KMS-11 (cell line): ENCODE results near the gene CHRNB4.
"Not testable (repeated sequence)": the region's sequence is repeated elsewhere in the genome, so short reads cannot be mapped to it uniquely, and the experiment has no call there.

Experiments used
- H2AFZ ChIP-seq: fragments of 200-600 bp; sonication (generic); 2 replicates; pipeline ENCODE4 v1.6.1; 2016; ENCODE audit warnings: antibody characterized with exemption, mixed run types, low read depth
- H3K27ac ChIP-seq: fragments of 200-600 bp; sonication (generic); 2 replicates; pipeline ENCODE4 v1.6.1; 2016; ENCODE audit warnings: mild to moderate bottlenecking, mixed run types
- H3K27me3 ChIP-seq: fragments of 200-600 bp; sonication (generic); 2 replicates; pipeline ENCODE4 v1.6.1; 2017; ENCODE audit warnings: mild to moderate bottlenecking, low read depth, mixed run types, moderate library complexity; ENCODE audit not compliant: insufficient read depth
- H3K36me3 ChIP-seq: fragments of 200-600 bp; sonication (generic); 2 replicates; pipeline ENCODE4 v1.6.1; 2017; ENCODE audit warnings: mild to moderate bottlenecking, mixed run types; ENCODE audit not compliant: insufficient read depth
- H3K4me1 ChIP-seq: fragments of 200-600 bp; sonication (generic); 2 replicates; pipeline ENCODE4 v1.6.1; 2016; ENCODE audit warnings: mild to moderate bottlenecking, low read depth, mixed run types; ENCODE audit not compliant: poor library complexity, severe bottlenecking
- H3K4me2 ChIP-seq: fragments of 200-600 bp; sonication (generic); 2 replicates; pipeline ENCODE4 v1.7.0; 2016; ENCODE audit warnings: mild to moderate bottlenecking, mixed run types
- H3K4me3 ChIP-seq: fragments of 200-600 bp; sonication (generic); IDR thresholded peaks from 2 replicates; pipeline ENCODE4 v1.6.1; 2017; ENCODE audit warnings: low read depth, low read length, mixed read lengths; ENCODE audit not compliant: insufficient read depth
- H3K79me2 ChIP-seq: fragments of 200-600 bp; sonication (generic); 2 replicates; pipeline ENCODE4 v1.6.1; 2016; ENCODE audit warnings: low read depth, mixed run types; ENCODE audit not compliant: insufficient read depth
- H3K9ac ChIP-seq: fragments of 200-600 bp; sonication (generic); 2 replicates; pipeline ENCODE4 v1.6.1; 2016; ENCODE audit warnings: mild to moderate bottlenecking, mixed run types
- H4K20me1 ChIP-seq: fragments of 200-600 bp; sonication (generic); 2 replicates; pipeline ENCODE4 v1.6.1; 2016; ENCODE audit warnings: mild to moderate bottlenecking, mixed run types; ENCODE audit not compliant: insufficient read depth
- CTCF ChIP-seq: fragments of 200-600 bp; sonication (generic); conservative IDR thresholded peaks from 2 replicates; pipeline ENCODE4 v1.6.1; 2017; ENCODE audit warnings: low read depth, mild to moderate bottlenecking, antibody characterized with exemption, low read length, moderate library complexity, mixed read lengths

CHRNB4 gene

GRCh38 chr15:78617076-78617475, 23.9 kb downstream of the CHRNB4 start:
- Histone ChIP-seq H3K27me3 (no peaks in the 10 kb centered on the region), H3K4me1 (peaks cover 3% of the 10 kb centered on the region), H2AFZ (no peak overlapping the region), H3K4me3 (no peak overlapping the region), H3K27ac (no peak overlapping the region), H3K36me3 (no peaks in the 10 kb centered on the region), H3K79me2 (no peaks in the 10 kb centered on the region), H4K20me1 (no peaks in the 10 kb centered on the region), H3K4me2 (no peak overlapping the region), H3K9ac (no peak overlapping the region)
- no peak for TF ChIP-seq CTCF

GRCh38 chr15:78616506-78616905, 24.5 kb downstream of the CHRNB4 start:
- H2AFZ ChIP-seq, result no peak overlapping the region
- H3K36me3 ChIP-seq, result no peaks in the 10 kb centered on the region
- no peak overlapping the region for H3K9ac ChIP-seq
- H3K27ac ChIP-seq, result no peak overlapping the region
- H3K4me3 ChIP-seq, result no peak overlapping the region
- H3K79me2 ChIP-seq, result no peaks in the 10 kb centered on the region
- TF ChIP-seq CTCF, result no peak
- no peak overlapping the region for H3K4me2 ChIP-seq
- H3K4me1 ChIP-seq, result peaks cover 3% of the 10 kb centered on the region
- no peaks in the 10 kb centered on the region for H3K27me3 ChIP-seq
- no peaks in the 10 kb centered on the region for H4K20me1 ChIP-seq

- Histone ChIP-seq H3K79me2 (no peaks in the 10 kb centered on the region), H4K20me1 (no peaks in the 10 kb centered on the region), H3K4me1 (peaks cover 3% of the 10 kb centered on the region), H3K4me3 (no peak overlapping the region), H2AFZ (no peak overlapping the region), H3K9ac (no peak overlapping the region), H3K27me3 (no peaks in the 10 kb centered on the region), H3K4me2 (no peak overlapping the region), H3K36me3 (no peaks in the 10 kb centered on the region), H3K27ac (no peak overlapping the region)
- TF ChIP-seq CTCF, result no peak
Measured at GRCh38 chr15:78615151-78615589, 25.8 kb downstream of the CHRNB4 start.

GRCh38 chr15:78614021-78614420, 27.0 kb downstream of the CHRNB4 start:
- no peak for TF ChIP-seq CTCF
- Histone ChIP-seq H3K36me3 (no peaks in the 10 kb centered on the region), H3K4me2 (no peak overlapping the region), H3K4me1 (peaks cover 3% of the 10 kb centered on the region), H3K27ac (no peak overlapping the region), H2AFZ (no peak overlapping the region), H3K79me2 (no peaks in the 10 kb centered on the region), H4K20me1 (no peaks in the 10 kb centered on the region), H3K9ac (no peak overlapping the region), H3K27me3 (no peaks in the 10 kb centered on the region), H3K4me3 (no peak overlapping the region)

- not testable (repeated sequence) for H3K9ac ChIP-seq, H3K4me2 ChIP-seq, H2AFZ ChIP-seq, H3K79me2 ChIP-seq, H3K27me3 ChIP-seq, H3K36me3 ChIP-seq, H3K27ac ChIP-seq, H4K20me1 ChIP-seq, H3K4me1 ChIP-seq, H3K4me3 ChIP-seq
Measured at GRCh38 chr15:78609551-78609950, 31.5 kb downstream of the CHRNB4 start.
